Ecto neural progenitor cell (in vitro differentiated cells): ENCODE data around the gene DDR1.
"Not testable (repeated sequence)": the region's sequence is repeated elsewhere in the genome, so short reads cannot be mapped to it uniquely, and the experiment has no call there.

Experiments
- DNase-seq: peaks from one replicate; pipeline ENCODE4 v3.0.0-alpha.2; 2018; ENCODE audit warnings: low spot score

Gene DDR1

GRCh38 chr6:30883685-30884520 lies at the start of gene DDR1:
TSS of gene DDR1 (plus strand) at chr6:30884519. CDS start at chr6:30888730, 4,211 bp downstream.
- DNase-seq, result peak; percentile 77

- DNase-seq, result no peak
Observed at GRCh38 chr6:30834646-30835045, 49.7 kb upstream of the DDR1 start.

GRCh38 chr6:30835576-30835975 lies 48.7 kb upstream of the DDR1 start:
- DNase-seq, result no peak

- DNase-seq, result no peak
Observed at GRCh38 chr6:30836431-30836866, 47.9 kb upstream of the DDR1 start.

- DNase-seq, result no peak
Observed at GRCh38 chr6:30836957-30837356, 47.4 kb upstream of the DDR1 start.

- DNase-seq, result no peak
Observed at GRCh38 chr6:30837432-30837831, 46.9 kb upstream of the DDR1 start.

- no peak for DNase-seq
Observed at GRCh38 chr6:30837870-30838269, 46.4 kb upstream of the DDR1 start.

- DNase-seq, result no peak
Observed at GRCh38 chr6:30839671-30840070, 44.6 kb upstream of the DDR1 start.

- no peak for DNase-seq
Observed at GRCh38 chr6:30840084-30840934, 44.0 kb upstream of the DDR1 start.

GRCh38 chr6:30840935-30841643 lies 43.2 kb upstream of the DDR1 start:
- DNase-seq, result no peak

- DNase-seq, result no peak
Observed at GRCh38 chr6:30841644-30842504, 42.4 kb upstream of the DDR1 start.

- DNase-seq, result no peak
Observed at GRCh38 chr6:30842754-30843610, 41.3 kb upstream of the DDR1 start.

- no peak for DNase-seq
Observed at GRCh38 chr6:30843611-30843998, 40.7 kb upstream of the DDR1 start.

- DNase-seq, result peak; percentile 60
Observed at GRCh38 chr6:30844118-30844535, 40.2 kb upstream of the DDR1 start.

GRCh38 chr6:30845183-30845582 lies 39.1 kb upstream of the DDR1 start:
- no peak for DNase-seq

- no peak for DNase-seq
Observed at GRCh38 chr6:30847421-30847970, 36.8 kb upstream of the DDR1 start.

- no peak for DNase-seq
Observed at GRCh38 chr6:30847971-30848436, 36.3 kb upstream of the DDR1 start.

- no peak for DNase-seq
Observed at GRCh38 chr6:30849903-30850651, 34.2 kb upstream of the DDR1 start.

GRCh38 chr6:30852459-30852858 lies 31.9 kb upstream of the DDR1 start:
- not testable (repeated sequence) for DNase-seq
